Glutamatergic neuron (in vitro differentiated cells): ENCODE data around the gene DNAAF1. TPM values are rescaled to one million over a fixed set of nuclear protein-coding genes. Genes with fewer than 3 reads are reported as not detected.

Experiments used
- DNase-seq: peaks from one replicate; pipeline ENCODE4 v3.0.0; 2022
- H3K27ac Mint-ChIP-seq: one replicate; pipeline ENCODE4 v1.8.0; 2020; ENCODE audit warnings: mild to moderate bottlenecking, mixed read lengths, inconsistent platforms; ENCODE audit not compliant: unreplicated experiment
- H3K27me3 Mint-ChIP-seq: one replicate; pipeline ENCODE4 v1.8.0; 2020; ENCODE audit warnings: mild to moderate bottlenecking, moderate library complexity, mixed read lengths, inconsistent platforms; ENCODE audit not compliant: unreplicated experiment
- H3K36me3 Mint-ChIP-seq: one replicate; pipeline ENCODE4 v1.8.0; 2020; ENCODE audit warnings: mild to moderate bottlenecking, mixed read lengths, inconsistent platforms; ENCODE audit not compliant: unreplicated experiment
- H3K4me1 Mint-ChIP-seq: one replicate; pipeline ENCODE4 v1.8.0; 2020; ENCODE audit warnings: mild to moderate bottlenecking, low read depth, mixed read lengths, inconsistent platforms; ENCODE audit not compliant: unreplicated experiment
- H3K4me3 Mint-ChIP-seq: one replicate; pipeline ENCODE4 v1.8.0; 2020; ENCODE audit warnings: mild to moderate bottlenecking, mixed read lengths, inconsistent platforms; ENCODE audit not compliant: unreplicated experiment
- H3K9me3 Mint-ChIP-seq: one replicate; pipeline ENCODE4 v1.8.0; 2020; ENCODE audit warnings: mild to moderate bottlenecking, moderate library complexity, mixed read lengths, inconsistent platforms; ENCODE audit not compliant: unreplicated experiment
- CTCF ChIP-seq: fragments of 200-600 bp; sonication (generic); IDR thresholded peaks from one replicate; pipeline ENCODE4 v1.5.0; 2021; ENCODE audit not compliant: partially characterized antibody, unreplicated experiment
- total RNA-seq: library from RNA; stranded (reverse); fragmentation: NEBNext Ultra II Directional; extraction: Animal tissue kit (Norgen Biotek cat#: 25700); gene quantifications from one replicate; pipeline ENCODE4 v1.2.1, GENCODE V29; 2021; ENCODE audit not compliant: unreplicated experiment

The DNAAF1 gene
- total RNA-seq, 1 donor from 2014 or later = 0.56 TPM

- Mint-ChIP-seq H3K9me3 (peaks cover 10% of the 10 kb centered on the region), H3K36me3 (no peaks in the 10 kb centered on the region), H3K4me1 (peaks cover 17% of the 10 kb centered on the region), H3K27me3 (peaks cover 10% of the 10 kb centered on the region), H3K27ac (no peak within 1 kb of the TSS), H3K4me3 (no peak within 1 kb of the TSS)
- no peak for DNase-seq
- no peak for TF ChIP-seq CTCF
Observed at GRCh38 chr16:84190731-84191388, 45.8 kb downstream of the DNAAF1 start, which contains the start of gene ADAD2. Gene ADAD2, plus strand, starts transcription at chr16:84191157. Its CDS starts 74 bp downstream, at chr16:84191231.

- H3K9me3 Mint-ChIP-seq = peaks cover 10% of the 10 kb centered on the region
- H3K4me1 Mint-ChIP-seq = peaks cover 16% of the 10 kb centered on the region
- no peak overlapping the region for H3K27ac Mint-ChIP-seq
- H3K4me3 Mint-ChIP-seq = no peak overlapping the region
- no peak for DNase-seq
- H3K36me3 Mint-ChIP-seq = no peaks in the 10 kb centered on the region
- H3K27me3 Mint-ChIP-seq = peaks cover 10% of the 10 kb centered on the region
- TF ChIP-seq CTCF = no peak
Observed at GRCh38 chr16:84191466-84191865, 46.4 kb downstream of the DNAAF1 start.

GRCh38 chr16:84193480-84193879, 48.4 kb downstream of the DNAAF1 start:
- H3K9me3 Mint-ChIP-seq = peaks cover 13% of the 10 kb centered on the region
- H3K4me3 Mint-ChIP-seq = no peak overlapping the region
- H3K27me3 Mint-ChIP-seq = peaks cover 10% of the 10 kb centered on the region
- TF ChIP-seq CTCF = no peak
- no peaks in the 10 kb centered on the region for H3K36me3 Mint-ChIP-seq
- peak overlapping the region; percentile 38 for H3K27ac Mint-ChIP-seq
- DNase-seq = no peak
- peaks cover 20% of the 10 kb centered on the region for H3K4me1 Mint-ChIP-seq

- TF ChIP-seq CTCF = no peak
- peaks cover 15% of the 10 kb centered on the region for H3K9me3 Mint-ChIP-seq
- H3K27me3 Mint-ChIP-seq = peaks cover 11% of the 10 kb centered on the region
- H3K36me3 Mint-ChIP-seq = no peaks in the 10 kb centered on the region
- H3K4me1 Mint-ChIP-seq = peaks cover 25% of the 10 kb centered on the region
- no peak for DNase-seq
- H3K4me3 Mint-ChIP-seq = peak overlapping the region; percentile 9
- peak overlapping the region; percentile 38 for H3K27ac Mint-ChIP-seq
Observed at GRCh38 chr16:84194018-84194417, 48.9 kb downstream of the DNAAF1 start.

- Mint-ChIP-seq H3K36me3 (no peaks in the 10 kb centered on the region), H3K9me3 (peaks cover 15% of the 10 kb centered on the region), H3K4me1 (peaks cover 28% of the 10 kb centered on the region), H3K4me3 (peak overlapping the region; percentile 23), H3K27ac (peak overlapping the region; percentile 38), H3K27me3 (peaks cover 13% of the 10 kb centered on the region)
- TF ChIP-seq CTCF = no peak
- DNase-seq = peak; percentile 74
Observed at GRCh38 chr16:84194470-84195200, 49.5 kb downstream of the DNAAF1 start.
